Mononuclear cell (primary cell): Measurements from ENCODE around the gene KIAA0930. TPM values are rescaled to one million over a fixed set of nuclear protein-coding genes. Genes with fewer than 3 reads are reported as not detected.
"Not testable (repeated sequence)": the region's sequence is repeated elsewhere in the genome, so short reads cannot be mapped to it uniquely, and the experiment has no call there.

Experiments used
- H3K27me3 ChIP-seq: 2 replicates; pipeline ENCODE4 v1.6.0; 2011; ENCODE audit warnings: low read length, control low read depth; ENCODE audit not compliant: insufficient read depth
- H3K4me1 ChIP-seq: 2 replicates; pipeline ENCODE4 v1.5.1; 2011; ENCODE audit warnings: mild to moderate bottlenecking, low read length, control low read depth; ENCODE audit not compliant: insufficient read depth
- H3K4me3 ChIP-seq: 2 replicates; pipeline ENCODE4 v1.5.1; 2011; ENCODE audit warnings: mild to moderate bottlenecking, low read length, moderate library complexity
- H3K9me3 ChIP-seq: 2 replicates; pipeline ENCODE4 v1.5.1; 2011; ENCODE audit warnings: low read depth, mild to moderate bottlenecking, control low read depth, low read length
- total RNA-seq: library from RNA; depleted of rRNA; stranded (reverse); fragments of >200 nt; gene quantifications from one replicate; pipeline ENCODE4 v1.2.3, GENCODE V29; 2012

The KIAA0930 gene
- total RNA-seq, result 20.5 TPM

- Histone ChIP-seq H3K4me3 (peak within 1 kb of the TSS; percentile 56), H3K4me1 (peaks cover 51% of the 10 kb centered on the region), H3K9me3 (no peaks in the 10 kb centered on the region), H3K27me3 (no peaks in the 10 kb centered on the region)
These were observed at the start of gene KIAA0930 for GRCh38 chr22:45240810-45241631. Gene KIAA0930 (minus strand): TSS chr22:45240894. CDS start chr22:45240703, 191 bp downstream.

DNA sequence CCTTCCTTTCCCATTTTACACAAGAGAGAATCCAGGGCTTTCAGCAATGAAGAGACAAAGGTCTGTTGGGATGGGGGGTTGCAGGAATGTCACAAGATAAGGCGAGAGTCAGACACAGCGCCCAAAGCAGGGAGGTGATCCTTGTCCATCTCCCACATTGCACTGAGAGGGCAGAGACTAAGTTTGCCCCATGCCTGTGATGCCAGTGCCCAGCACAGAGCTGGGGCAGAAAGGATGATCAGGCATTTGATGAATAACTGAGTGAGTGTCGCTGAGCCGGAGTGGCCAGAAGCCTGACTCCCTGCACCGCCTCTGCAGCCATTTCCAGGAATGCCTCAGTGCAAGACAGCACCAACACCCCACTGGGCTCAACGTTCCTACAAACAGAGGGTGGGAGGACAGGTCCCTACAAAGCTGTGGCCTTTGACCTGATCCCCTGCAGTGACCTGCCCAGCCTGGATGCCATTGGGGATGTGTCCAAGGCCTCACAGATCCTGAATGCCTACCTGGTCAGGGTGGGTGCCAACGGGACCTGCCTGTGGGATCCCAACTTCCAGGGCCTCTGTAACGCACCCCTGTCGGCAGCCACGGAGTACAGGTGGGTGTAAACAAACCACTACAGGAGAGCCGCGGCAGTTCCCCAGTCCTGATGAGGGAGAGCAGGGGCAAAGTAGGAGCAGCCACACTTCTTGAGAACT lies 46.3 kb upstream of the KIAA0930 start:
- Histone ChIP-seq H3K9me3 (no peaks in the 10 kb centered on the region), H3K27me3 (peaks cover 3% of the 10 kb centered on the region), H3K4me3 (no peak overlapping the region), H3K4me1 (peaks cover 66% of the 10 kb centered on the region)

DNA sequence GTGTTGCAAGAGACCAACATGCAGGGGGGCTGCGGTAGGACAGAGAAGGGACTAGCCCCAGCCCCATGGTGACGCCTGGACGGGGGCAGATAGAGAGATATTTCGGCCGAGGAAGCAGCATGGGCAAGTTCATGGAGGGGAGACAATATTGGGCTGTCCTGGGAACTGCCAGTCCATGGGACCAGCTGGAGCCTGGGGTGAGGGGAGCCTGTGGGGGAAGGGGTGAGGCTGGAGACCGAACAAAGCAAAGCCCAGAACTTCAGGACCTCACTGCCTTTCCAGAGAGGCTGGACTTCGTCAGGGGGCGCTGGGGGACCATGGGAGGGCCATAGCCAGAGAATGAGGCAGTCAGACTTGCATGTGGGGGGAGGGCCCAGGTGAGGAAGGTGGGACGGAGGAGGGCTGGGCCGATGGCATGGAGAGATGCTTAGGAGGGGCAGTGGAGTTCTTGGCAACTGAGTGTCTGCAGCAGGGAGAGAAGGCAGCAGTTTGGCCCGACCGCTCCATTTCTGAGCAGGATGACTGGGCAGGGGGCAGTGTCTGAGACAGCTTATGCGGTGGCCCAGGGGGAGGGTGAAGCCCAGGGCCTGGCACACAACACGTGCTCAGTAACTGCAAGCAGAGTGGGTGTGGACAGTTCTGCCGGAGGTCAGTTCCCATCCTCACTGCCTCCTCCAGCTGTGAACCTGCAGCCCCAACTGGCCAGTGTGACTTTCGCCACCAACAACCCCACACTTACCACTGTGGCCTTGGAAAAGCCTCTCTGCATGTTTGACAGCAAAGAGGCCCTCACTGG lies 44.8 kb upstream of the KIAA0930 start:
- Histone ChIP-seq H3K27me3 (peaks cover 3% of the 10 kb centered on the region), H3K9me3 (no peaks in the 10 kb centered on the region), H3K4me1 (peaks cover 54% of the 10 kb centered on the region), H3K4me3 (no peak overlapping the region)

DNA sequence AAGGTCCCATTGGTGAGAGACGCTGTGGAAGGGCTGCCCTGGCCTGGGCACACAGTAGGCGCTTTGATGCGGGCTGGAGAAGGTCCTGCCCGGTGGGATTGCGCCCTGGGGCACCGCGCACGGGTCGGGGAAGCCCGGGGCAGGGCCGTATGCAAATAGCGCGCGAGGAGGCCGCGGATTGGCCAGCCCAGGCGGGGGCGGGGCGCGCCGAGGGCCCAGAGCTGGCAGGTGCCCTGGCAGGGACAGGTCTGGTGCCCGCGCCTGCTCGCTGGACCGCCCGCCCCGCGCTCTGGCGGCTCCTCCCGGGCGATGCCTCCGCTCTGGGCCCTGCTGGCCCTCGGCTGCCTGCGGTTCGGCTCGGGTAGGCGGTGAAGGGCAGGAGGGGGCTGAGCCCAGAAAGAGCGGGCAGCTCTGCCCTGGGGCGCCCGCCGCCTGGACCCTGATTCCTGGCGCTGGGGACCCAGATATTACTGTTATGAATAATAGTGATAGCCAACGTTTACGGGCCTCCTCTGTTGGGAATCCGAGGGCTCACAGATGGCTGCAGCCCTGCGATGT lies 44.1 kb upstream of the KIAA0930 start, which contains the start of gene UPK3A:
Gene UPK3A, plus strand, starts transcription at position 245 of the 558 bp plus-strand sequence. Its CDS starts 65 bp downstream, at position 310.
- Histone ChIP-seq H3K4me3 (no peak within 1 kb of the TSS), H3K27me3 (peaks cover 3% of the 10 kb centered on the region), H3K4me1 (peaks cover 61% of the 10 kb centered on the region), H3K9me3 (no peaks in the 10 kb centered on the region)

DNA sequence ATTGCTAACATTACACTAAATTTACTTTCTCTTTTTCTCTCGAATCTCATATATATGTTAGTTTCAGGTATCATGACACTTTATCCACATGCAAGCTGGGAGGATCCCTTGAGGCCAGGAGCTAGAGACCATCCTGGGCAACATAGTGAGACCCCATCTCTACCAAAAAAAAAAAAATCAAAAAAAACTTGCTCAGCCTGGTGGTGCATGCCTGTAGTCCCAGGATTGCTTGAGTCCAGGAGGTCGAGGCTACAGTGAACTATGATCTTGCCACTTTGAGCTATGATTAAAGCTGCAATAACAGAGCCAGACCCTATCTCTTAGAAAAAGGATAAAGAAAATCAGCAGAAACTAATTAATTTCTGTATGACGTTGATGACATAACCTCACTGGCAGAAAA lies 40.3 kb upstream of the KIAA0930 start:
- peaks cover 3% of the 10 kb centered on the region for H3K27me3 ChIP-seq
- peaks cover 37% of the 10 kb centered on the region for H3K4me1 ChIP-seq
- no peaks in the 10 kb centered on the region for H3K9me3 ChIP-seq

GRCh38 chr22:45280587-45280980 lies 39.9 kb upstream of the KIAA0930 start:
- H3K4me1 ChIP-seq, result peaks cover 33% of the 10 kb centered on the region
- H3K9me3 ChIP-seq, result no peaks in the 10 kb centered on the region
- H3K27me3 ChIP-seq, result peaks cover 3% of the 10 kb centered on the region
- H3K4me3 ChIP-seq, result no peak overlapping the region

More for the DNA sequence above, 40.3 kb upstream of the KIAA0930 start:
- no peak overlapping the region for H3K4me3 ChIP-seq

DNA sequence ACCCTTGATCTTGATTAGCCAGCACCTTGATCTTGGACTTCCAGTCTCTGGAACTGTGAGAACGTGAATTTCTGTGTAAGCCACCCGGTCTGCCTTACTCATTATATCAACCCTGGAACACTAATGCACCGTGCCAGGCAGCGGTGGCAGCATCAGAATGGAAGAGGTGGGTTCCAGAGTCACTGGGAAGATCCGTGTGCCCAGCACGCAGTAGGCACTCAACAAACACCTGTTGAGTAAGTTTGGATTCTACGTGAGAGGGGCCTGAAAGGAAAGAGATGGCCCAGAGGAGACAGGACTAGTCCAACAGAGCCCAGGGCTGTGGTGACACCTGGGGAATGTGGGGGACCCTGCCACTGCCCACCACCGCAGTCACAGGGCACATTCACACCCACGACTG lies 37.4 kb upstream of the KIAA0930 start:
- Histone ChIP-seq H3K4me3 (no peak overlapping the region), H3K27me3 (no peaks in the 10 kb centered on the region), H3K9me3 (no peaks in the 10 kb centered on the region), H3K4me1 (peaks cover 19% of the 10 kb centered on the region)

DNA sequence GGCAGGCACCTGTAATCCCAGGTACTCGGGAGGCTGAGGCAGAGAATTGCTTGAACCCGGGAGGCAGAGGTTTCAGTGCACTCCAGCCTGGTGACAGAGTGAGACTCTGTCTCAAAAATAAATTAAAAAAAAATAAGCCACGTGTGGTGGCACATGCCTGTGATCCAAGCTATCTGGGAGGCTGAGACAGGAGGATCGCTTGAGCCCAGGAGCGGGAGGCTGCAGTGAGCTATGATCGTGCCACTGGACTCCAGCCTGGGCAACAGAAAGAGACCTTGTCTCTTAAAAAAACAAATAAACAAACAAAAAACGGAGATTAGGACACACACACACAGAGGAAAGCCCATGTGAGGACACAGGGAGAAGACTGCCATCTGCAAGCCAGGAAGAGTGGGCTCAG lies 37.0 kb upstream of the KIAA0930 start:
- H3K4me1 ChIP-seq, result peaks cover 19% of the 10 kb centered on the region
- H3K4me3 ChIP-seq, H3K27me3 ChIP-seq, H3K9me3 ChIP-seq: not testable (repeated sequence)

DNA sequence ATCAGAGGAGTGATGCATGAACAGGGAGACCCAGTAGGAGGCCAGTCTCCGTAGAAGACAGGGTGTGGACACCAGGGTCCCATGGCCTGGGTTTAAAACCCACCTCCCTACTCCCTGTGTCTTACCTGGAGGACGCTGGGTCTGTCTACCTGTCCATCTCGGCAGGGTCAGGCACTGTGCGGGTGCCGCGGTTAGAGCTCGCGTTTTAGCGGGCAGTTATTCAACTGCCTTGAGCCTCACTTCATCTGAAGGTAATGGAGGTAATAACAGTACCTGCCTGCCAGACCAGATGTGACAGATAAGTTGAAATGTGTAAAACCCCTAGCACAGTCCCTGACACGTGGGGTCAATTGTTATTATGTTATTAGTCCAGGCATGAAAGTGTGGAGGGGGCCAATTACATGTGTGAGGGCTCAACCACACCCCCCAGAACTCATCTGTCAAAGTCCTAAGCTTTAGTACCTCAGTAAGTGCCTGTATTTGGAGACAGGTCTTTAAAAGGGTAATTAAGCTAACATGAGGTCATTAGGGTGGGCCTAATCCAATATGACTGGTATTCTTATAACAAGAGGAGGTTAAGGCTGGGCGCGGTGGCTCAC lies 35.9 kb upstream of the KIAA0930 start:
- no peak overlapping the region for H3K4me3 ChIP-seq

GRCh38 chr22:45273452-45274075 lies 32.9 kb upstream of the KIAA0930 start:
- no peaks in the 10 kb centered on the region for H3K27me3 ChIP-seq
- no peak overlapping the region for H3K4me3 ChIP-seq
- H3K4me1 ChIP-seq, result peaks cover 14% of the 10 kb centered on the region
- no peaks in the 10 kb centered on the region for H3K9me3 ChIP-seq

More for the DNA sequence above, 35.9 kb upstream of the KIAA0930 start:
- Histone ChIP-seq H3K9me3 (no peaks in the 10 kb centered on the region), H3K4me1 (peaks cover 19% of the 10 kb centered on the region), H3K27me3 (no peaks in the 10 kb centered on the region)

DNA sequence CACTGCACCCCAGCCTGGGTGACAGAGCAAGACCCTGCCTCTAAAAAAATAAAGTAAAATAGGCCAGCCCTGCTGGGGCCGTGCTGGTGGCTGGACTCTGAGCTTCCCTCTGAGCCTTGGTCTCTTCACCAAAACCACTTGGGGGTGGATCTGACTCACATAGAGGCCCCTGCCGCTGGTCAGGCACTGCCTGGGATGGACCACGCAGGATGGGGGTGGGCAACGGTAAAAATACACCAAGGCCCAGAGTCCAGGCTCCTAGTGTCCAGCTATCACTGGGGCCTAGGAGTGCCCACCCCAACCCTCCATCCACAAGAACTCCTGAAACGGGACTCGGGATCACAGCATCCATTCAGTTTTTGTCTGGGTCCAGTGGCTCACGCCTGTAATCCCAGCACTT lies 31.8 kb upstream of the KIAA0930 start:
- Histone ChIP-seq H3K9me3 (no peaks in the 10 kb centered on the region), H3K4me3 (no peak overlapping the region), H3K27me3 (no peaks in the 10 kb centered on the region), H3K4me1 (peaks cover 14% of the 10 kb centered on the region)

DNA sequence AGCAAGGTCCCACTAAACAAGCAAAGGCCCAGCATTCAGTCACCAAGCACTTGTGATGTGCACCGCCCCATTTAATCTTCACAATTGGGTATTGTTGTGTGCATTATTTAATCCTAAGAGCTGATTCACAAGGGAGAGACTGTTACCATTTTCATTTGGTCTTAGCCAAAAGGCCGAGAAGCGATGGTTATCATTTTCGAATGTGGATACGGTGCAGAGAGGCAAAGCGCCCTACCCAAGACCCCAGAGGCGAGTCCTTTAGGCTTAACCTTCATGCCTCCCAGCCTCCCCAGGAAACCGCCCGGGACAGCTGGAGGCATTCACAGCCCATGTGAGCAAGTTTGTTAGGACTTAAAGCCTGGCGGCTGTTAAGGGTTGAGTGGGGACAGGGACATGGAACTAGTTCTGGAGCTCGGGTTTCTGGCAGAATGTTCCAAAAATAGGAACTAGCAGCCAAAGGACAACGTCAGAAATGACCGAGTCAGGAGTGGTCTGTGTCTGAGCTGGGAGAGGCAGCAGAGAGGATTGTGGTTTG lies 31.0 kb upstream of the KIAA0930 start:
- Histone ChIP-seq H3K9me3 (no peaks in the 10 kb centered on the region), H3K4me3 (no peak overlapping the region), H3K4me1 (peaks cover 14% of the 10 kb centered on the region), H3K27me3 (peaks cover under 1% of the 10 kb centered on the region)

DNA sequence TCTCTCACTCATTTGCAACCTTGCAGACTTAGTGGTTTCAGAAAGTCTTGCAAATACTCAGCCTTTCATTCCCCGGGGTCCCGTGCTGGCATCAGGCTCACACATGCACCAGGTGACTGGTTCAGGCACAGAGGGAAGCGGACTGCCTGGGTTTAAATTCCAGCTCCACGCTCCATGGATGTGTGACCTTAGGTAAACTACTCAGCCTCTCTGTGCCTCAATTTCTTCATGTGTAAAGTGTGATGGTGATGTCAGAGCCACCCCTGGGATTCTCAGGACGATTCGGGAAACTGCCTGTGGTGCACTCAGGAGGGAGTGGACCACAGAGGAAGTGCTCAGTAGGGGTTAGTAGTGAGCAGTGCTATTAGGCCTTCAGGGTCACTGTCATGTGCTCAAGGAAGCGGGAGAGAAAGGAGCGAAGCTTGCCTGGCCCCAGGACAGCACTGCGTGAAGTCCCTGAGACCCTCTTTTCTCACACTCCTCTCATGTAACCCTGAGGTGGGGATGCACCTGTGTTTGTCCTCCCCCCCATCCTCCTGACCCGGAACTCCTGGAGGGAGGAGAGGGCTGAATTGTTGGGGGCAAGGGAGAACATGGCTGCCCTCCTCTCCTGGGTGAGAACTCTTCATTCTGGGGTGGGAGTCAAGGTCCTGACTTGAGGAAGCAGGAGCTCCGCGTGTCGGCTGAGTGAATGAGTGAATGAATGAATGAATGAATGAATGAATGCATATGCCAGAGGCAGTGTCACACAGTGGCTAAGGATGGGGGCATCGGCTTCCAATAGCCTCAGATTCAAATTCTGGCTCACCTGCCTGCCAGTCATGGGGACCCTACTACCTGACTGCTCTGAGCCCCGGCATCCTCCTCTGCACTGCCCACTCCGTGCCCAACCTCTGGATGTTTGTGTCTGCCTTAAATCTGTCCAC lies 29.7 kb upstream of the KIAA0930 start:
- Histone ChIP-seq H3K27me3 (peaks cover 2% of the 10 kb centered on the region), H3K9me3 (no peaks in the 10 kb centered on the region), H3K4me3 (no peak overlapping the region), H3K4me1 (peaks cover 14% of the 10 kb centered on the region)
